Hematopoietic multipotent progenitor cell (in vitro differentiated cells): ENCODE results near the gene FIG4. TPM values are rescaled to one million over a fixed set of nuclear protein-coding genes. Genes with fewer than 3 reads are reported as not detected.
"Not testable (repeated sequence)": the region's sequence is repeated elsewhere in the genome, so short reads cannot be mapped to it uniquely, and the experiment has no call there.

Experiments used
- DNase-seq, 3 donors: peaks; one replicate each; pipeline ENCODE4 v3.0.0-alpha.2; 2011 to 2015; ENCODE audit warnings: low read depth in 2 of 3, low spot score in 2 of 3
- total RNA-seq: library from RNA; depleted of rRNA; stranded (reverse); fragments of >200 nt; gene quantifications from one replicate; pipeline ENCODE4 v1.2.3, GENCODE V29; 2012

The FIG4 gene
- total RNA-seq = 8.3 TPM

- peak; percentile 67 to 91 (median 89) for DNase-seq
These were observed at the start of gene FIG4, which contains the start of gene AK9 for GRCh38 chr6:109690737-109691621. FIG4 (plus strand) TSS chr6:109691296; CDS start chr6:109691436, 140 bp downstream. AK9 (minus strand) TSS chr6:109691202; CDS start chr6:109675745, 15,457 bp downstream.

- DNase-seq = no peak
These were observed 47.0 kb upstream of the FIG4 start for GRCh38 chr6:109644131-109644530.

- DNase-seq = peak in 1 of 3 donors; percentile 26
These were observed 37.8 kb upstream of the FIG4 start for GRCh38 chr6:109653264-109653663.

- no peak for DNase-seq
These were observed 35.3 kb upstream of the FIG4 start for GRCh38 chr6:109655761-109656262.

GRCh38 chr6:109660526-109661320 lies 30.4 kb upstream of the FIG4 start:
- DNase-seq = no peak

- no peak for DNase-seq
These were observed 28.9 kb upstream of the FIG4 start for GRCh38 chr6:109662192-109662591.

GRCh38 chr6:109669811-109670210 lies 21.3 kb upstream of the FIG4 start:
- DNase-seq = no peak

- no peak for DNase-seq
These were observed 19.4 kb upstream of the FIG4 start for GRCh38 chr6:109671733-109672132.

- DNase-seq = no peak
These were observed 18.9 kb upstream of the FIG4 start for GRCh38 chr6:109672175-109672574.

GRCh38 chr6:109672839-109673238 lies 18.3 kb upstream of the FIG4 start:
- no peak for DNase-seq

GRCh38 chr6:109676724-109677123 lies 14.4 kb upstream of the FIG4 start:
- no peak for DNase-seq

GRCh38 chr6:109678240-109678639 lies 12.9 kb upstream of the FIG4 start:
- DNase-seq = no peak

- not testable (repeated sequence) for DNase-seq
These were observed 12.2 kb upstream of the FIG4 start for GRCh38 chr6:109678661-109679505.

GRCh38 chr6:109686566-109687265 lies 4.4 kb upstream of the FIG4 start:
- no peak for DNase-seq

GRCh38 chr6:109687271-109687761 lies 3.8 kb upstream of the FIG4 start:
- no peak for DNase-seq

GRCh38 chr6:109690373-109690736 lies 741 bp upstream of the FIG4 start:
- peak in 2 of 3 donors; percentile 46 to 58 for DNase-seq

- no peak for DNase-seq
These were observed 2.0 kb downstream of the FIG4 start for GRCh38 chr6:109693111-109693510.

- DNase-seq = peak in 1 of 3 donors; percentile 31
These were observed 4.4 kb downstream of the FIG4 start for GRCh38 chr6:109695468-109695867.

- no peak for DNase-seq
These were observed 5.3 kb downstream of the FIG4 start for GRCh38 chr6:109696355-109696754.

- DNase-seq = no peak
These were observed 10.1 kb downstream of the FIG4 start for GRCh38 chr6:109701221-109701620.
